GM03348 (cell line): ENCODE results near the gene PPP1CB.

ENCODE experiments used
- DNase-seq: peaks from one replicate; pipeline ENCODE4 v3.0.0; 2012; ENCODE audit warnings: low spot score

PPP1CB gene

GRCh38 chr2:28745876-28746275 is 5.8 kb upstream of the PPP1CB start:
- DNase-seq, result no peak

DNA sequence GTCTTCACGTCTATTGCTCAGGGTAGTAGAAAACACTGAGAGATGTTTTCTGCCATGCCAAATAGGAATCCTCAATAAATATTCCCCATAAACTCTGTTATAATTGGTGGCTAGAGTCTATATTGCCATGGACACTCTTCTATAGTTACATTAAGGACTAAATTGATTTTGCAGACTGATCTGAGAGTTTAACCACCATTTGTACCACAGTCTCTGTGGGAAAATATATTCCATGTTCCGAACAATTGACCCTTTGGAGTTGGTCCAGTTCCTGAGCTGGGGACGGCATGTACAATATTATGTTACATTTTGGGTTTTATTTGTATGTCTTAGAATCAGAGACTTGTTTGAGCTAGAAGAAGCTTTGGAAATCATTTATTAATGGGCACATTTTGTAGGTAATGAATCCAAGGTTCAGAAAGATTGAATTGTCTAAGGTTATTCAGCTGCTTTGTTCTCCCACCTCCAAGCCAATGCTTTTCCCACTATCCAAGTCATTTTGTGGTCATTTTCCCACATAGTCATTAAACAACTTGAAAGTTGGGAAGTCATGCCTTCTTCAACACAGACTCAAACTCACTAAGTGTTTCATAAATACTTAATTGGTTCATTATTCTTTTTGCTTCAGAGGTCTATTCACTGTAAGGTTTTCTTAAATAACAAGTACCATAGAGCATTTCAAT is 5.1 kb upstream of the PPP1CB start:
- no peak for DNase-seq

DNA sequence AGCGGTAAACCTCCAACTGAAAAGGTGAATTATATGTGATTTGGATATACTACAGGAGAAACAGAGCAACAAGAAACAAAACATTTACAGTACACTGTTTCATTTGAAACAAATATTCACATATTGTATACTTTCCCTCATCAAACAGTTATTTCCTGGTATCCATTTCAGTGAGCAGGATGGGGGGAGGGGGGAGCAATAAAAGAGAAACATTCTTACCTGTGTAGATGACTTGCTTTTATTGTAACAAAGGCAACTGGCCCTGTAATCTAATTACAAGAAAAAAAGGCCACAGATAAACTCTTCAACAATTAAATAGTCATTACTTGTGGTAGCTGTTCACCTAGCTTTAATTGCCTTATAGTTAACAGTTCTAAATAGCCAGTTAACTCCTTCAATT is 3.9 kb upstream of the PPP1CB start:
- DNase-seq, result no peak

GRCh38 chr2:28748176-28748575 is 3.5 kb upstream of the PPP1CB start:
- no peak for DNase-seq

- DNase-seq, result no peak
These were observed 2.7 kb upstream of the PPP1CB start for GRCh38 chr2:28748941-28749340.

DNA sequence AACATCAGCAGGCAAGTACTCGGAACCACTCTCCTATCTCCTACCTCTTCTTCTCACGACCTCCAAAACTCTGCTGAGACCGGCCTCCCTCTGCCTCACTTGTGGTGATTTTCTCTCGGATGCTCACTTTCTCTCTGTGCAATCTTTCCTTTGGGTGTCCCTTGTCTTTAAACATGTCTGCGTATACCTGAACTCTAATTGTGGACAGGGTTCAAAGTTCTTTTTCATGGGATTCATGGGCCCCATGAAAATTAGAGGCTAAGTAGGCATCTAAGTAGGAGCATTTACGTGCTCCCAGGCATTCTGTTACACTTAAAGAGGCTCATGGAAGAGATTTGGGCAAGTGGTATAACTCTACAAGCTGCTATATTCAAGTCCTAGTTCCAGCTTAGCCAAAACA is 2.1 kb upstream of the PPP1CB start:
- no peak for DNase-seq

DNA sequence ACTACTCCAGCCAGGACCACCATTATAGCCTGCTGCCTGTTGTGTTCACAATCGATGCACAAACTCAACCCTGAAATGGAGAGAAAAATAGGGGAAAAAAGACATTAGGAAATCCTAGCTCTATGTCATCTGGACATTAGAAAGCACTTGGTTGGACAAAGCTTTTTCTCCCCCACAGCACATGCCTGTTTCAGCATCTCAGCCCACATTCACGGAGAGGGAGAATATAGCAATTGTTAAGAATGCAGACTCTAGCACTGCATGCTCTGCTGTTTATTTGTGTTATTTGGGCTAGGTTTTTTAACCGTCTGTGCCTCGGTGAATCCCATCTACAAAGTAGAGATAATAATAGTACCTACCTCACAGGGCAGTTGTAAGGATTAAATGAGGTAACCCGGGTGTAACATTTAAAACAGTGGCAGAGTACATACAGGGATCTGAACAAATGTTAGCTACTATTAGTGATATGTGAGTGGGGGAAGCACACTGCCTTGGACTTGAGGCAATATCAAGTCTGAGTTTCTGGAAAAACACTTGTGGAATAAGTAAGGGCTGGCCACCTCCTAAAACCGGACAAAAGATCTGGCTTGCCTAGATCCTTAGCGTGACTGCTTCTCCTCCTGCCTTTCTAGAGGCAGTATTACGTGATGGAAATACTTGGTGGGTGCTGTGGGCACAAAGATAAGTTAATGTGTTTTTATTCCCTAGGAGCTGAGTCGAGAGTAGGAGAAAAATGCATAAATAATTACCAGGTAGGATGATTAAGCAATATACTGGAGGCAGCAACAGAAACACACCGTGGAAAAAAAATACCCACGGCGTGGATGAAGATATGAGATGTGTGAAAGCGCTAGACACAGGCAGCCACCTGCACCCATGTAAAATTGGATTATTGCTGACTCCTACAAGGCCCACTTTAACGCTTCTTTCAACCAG is 1.0 kb upstream of the PPP1CB start:
- DNase-seq, result peak; percentile 30

- peak; percentile 43 for DNase-seq
These were observed 463 bp downstream of the PPP1CB start for GRCh38 chr2:28751956-28752630.

GRCh38 chr2:28752631-28753376 is 1.2 kb downstream of the PPP1CB start:
- no peak for DNase-seq

GRCh38 chr2:28754321-28754720 is 2.7 kb downstream of the PPP1CB start:
- no peak for DNase-seq

DNA sequence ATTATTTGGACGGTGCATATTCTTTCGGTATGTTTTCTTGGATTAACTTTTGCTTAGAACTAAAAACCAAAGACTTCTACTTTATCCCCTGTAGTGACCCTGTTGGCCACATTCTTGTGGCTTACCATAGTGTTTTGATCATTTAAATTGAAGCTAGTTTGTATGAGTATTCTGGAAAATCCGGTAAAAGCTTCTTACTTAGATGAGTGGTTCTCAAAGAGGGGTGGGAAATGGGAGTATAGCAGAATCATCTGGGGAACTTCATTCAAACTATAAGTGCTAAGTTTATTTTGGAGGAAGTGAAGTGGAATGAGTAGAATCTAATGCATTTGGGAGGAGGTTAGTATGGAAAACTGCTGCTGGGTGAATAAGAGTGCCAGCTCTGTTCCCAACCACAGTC is 3.8 kb downstream of the PPP1CB start:
- no peak for DNase-seq

DNA sequence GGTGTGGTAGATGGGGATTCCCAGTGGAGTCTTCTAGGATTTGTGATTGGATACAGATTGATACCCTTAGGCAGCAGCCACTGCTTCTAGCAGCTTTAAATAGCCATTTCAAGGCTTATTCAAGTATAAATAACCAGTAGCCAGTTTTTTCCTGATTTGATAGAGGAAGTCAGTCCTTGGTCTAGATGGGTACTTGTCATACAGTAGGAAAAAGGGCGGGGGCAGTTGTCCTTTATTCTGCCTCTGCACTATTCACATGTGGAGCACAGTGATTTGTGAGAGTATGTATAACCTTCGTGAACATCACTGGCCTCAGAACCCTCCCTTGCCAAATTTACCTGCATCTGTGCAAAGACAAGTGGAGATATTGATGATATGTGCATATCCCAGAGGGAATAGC is 6.8 kb downstream of the PPP1CB start:
- no peak for DNase-seq

- DNase-seq, result no peak
These were observed 9.8 kb downstream of the PPP1CB start for GRCh38 chr2:28761420-28761819.

GRCh38 chr2:28764909-28765711 is 13.5 kb downstream of the PPP1CB start:
- DNase-seq, result peak; percentile 34

DNA sequence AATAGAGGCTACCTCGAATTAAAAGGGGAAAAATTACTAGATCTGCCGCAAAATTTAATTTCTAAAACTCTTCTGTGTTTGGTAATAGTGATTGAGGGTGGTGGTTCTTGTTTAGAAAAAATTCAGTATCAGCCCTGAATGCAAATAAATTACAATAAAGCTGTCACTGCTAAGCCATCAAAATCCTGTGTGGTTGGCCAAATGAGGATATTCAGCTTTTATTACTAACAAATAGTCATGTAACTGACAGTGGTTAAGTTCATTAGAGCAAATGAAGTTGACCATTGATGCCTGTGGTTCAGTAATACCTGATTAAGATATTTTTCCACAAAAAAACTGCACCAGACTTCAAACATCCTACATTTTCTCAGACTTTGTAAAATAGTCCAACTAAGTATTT is 14.4 kb downstream of the PPP1CB start:
- no peak for DNase-seq

- no peak for DNase-seq
These were observed 15.7 kb downstream of the PPP1CB start for GRCh38 chr2:28767337-28767736.

GRCh38 chr2:28768422-28768821 is 16.8 kb downstream of the PPP1CB start:
- DNase-seq, result no peak

DNA sequence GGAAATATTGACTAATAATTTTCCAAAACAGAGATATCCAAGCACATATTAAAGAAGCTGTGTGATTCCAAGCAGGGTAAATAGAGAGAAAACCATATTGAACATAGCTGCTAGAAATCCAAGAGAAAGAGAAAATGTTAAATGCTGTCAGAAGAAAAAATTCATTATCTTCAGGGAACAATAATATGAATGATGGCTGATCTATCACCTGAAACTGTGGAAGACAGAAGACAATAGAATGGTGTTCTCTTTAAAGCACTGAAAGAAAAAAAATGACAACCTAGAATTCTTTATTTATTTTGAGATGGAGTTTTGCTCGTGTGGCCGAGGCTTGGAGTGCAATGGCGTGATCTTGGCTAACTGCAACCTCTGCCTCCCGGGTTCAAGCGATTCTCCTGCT is 17.3 kb downstream of the PPP1CB start:
- DNase-seq, result no peak

- no peak for DNase-seq
These were observed 20.7 kb downstream of the PPP1CB start for GRCh38 chr2:28772351-28772750.

DNA sequence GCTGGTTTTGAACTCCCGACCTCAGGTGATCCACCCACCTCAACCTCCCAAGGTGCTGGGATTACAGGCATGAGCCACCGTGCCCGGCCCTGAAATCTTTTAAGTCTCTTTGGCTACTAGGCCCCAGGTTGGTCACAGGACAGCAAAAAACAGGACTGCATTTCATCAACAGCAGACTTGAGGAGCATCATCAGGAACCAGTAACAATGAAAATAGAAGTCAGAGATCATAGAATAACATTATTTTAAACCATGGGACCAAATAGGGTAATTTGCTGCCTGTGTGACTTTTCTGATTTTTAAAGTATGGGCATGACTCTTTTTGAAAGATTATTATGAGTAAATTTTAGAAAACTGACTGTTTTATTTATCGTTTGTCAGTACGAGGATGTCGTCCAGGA is 24.8 kb downstream of the PPP1CB start:
- DNase-seq, result no peak

DNA sequence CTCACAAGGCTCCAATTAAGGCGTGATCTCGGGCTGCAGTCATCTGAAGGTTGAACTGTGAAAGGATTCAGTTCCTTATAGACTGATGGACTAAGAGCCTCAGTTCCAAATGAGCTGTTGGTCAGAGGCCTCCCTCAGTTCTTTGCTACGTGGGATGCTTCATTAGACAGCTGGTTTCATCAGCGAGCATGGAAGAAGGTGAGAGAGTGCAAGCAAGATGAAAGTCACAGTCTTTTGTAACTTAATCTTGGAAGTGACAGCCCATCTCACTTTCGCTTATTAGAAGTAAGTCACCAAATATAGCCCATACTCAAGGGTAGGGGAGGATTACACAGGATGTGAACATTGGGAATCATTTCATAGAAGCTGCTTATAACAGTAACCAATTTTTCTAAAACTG is 26.8 kb downstream of the PPP1CB start:
- DNase-seq, result no peak
